Measurements from ENCODE around the gene WNT3A.

Gene WNT3A

DNA sequence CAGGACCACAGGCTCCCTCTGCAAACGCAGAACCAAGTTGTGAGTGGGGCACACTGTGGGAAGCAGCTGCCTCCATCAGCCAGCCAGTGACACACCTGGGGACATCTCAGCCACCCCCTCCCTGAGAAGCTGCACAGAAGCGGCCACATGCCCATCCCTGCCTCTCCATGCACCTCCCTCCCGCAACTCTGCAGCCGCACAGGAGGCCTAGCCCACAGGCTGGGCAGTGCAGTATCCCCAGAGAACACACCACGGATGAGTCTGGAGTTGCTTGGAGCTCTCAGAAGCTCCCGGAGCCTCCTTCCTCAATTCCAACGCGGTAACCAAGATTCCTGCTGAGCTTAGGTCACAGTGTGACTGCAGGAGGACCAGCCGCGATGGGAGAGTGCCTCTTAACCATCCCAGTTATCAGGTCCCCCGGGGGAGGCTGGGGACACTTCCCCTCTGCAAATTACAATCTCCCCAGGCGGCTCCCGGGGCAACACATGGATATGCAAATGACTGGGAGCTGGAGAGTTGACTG, 1.2 kb upstream of the WNT3A start:
- peak; percentile 29 for DNase-seq
- H3K27me3 Mint-ChIP-seq, result peaks cover 82% of the 10 kb centered on the region
- peaks cover 21% of the 10 kb centered on the region for H3K4me1 Mint-ChIP-seq (ENCODE audit: low read depth)
- H3K4me3 Mint-ChIP-seq, result no peak overlapping the region
- H3K36me3 Mint-ChIP-seq (ENCODE audit: low read depth), result no peaks in the 10 kb centered on the region
- no peak overlapping the region for H3K27ac Mint-ChIP-seq
- no peaks in the 10 kb centered on the region for H3K9me3 Mint-ChIP-seq

DNA sequence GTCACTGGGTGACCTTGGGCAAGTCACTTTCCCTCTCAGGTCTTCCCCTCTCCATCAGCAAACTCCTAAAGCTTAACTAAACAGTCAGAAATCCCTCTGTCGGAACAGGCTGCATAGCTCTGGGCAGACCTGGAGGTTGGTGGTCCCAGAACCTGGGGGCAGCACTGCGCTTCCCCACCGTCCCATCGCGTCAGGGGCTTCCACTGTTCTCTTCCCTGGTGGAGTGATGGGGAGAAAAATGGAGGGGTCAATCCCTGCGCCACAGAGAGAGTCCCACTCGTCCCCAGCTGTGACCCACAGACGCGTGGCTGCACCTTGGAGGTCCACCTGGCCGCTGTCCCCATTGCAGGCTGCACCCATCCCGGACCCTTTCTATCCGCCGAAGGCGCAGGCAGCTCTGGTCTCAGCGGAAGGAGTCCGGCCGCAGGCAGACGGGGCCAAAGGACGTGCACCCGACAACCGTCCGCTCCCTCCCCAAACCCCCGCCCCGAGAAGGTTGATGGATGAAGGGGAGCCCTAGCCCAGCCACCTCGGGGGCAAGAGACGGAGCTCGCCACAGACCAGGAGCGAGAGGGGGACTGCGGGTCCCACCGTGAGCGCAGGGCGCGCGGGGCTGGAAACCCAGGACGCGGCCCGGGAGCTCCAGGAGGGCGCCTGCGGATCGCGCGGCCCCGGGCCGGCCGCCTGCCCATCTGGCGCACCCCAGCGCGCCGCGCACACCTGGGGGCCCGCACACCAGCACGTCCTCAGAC, 588 bp upstream of the WNT3A start:
- H3K4me3 Mint-ChIP-seq, result no peak overlapping the region
- H3K36me3 Mint-ChIP-seq (ENCODE audit: low read depth), result no peaks in the 10 kb centered on the region
- H3K27ac Mint-ChIP-seq, result no peak overlapping the region
- H3K4me1 Mint-ChIP-seq (ENCODE audit: low read depth), result peaks cover 21% of the 10 kb centered on the region
- H3K27me3 Mint-ChIP-seq, result peaks cover 83% of the 10 kb centered on the region
- H3K9me3 Mint-ChIP-seq, result no peaks in the 10 kb centered on the region
- DNase-seq, result peak; percentile 28

DNA sequence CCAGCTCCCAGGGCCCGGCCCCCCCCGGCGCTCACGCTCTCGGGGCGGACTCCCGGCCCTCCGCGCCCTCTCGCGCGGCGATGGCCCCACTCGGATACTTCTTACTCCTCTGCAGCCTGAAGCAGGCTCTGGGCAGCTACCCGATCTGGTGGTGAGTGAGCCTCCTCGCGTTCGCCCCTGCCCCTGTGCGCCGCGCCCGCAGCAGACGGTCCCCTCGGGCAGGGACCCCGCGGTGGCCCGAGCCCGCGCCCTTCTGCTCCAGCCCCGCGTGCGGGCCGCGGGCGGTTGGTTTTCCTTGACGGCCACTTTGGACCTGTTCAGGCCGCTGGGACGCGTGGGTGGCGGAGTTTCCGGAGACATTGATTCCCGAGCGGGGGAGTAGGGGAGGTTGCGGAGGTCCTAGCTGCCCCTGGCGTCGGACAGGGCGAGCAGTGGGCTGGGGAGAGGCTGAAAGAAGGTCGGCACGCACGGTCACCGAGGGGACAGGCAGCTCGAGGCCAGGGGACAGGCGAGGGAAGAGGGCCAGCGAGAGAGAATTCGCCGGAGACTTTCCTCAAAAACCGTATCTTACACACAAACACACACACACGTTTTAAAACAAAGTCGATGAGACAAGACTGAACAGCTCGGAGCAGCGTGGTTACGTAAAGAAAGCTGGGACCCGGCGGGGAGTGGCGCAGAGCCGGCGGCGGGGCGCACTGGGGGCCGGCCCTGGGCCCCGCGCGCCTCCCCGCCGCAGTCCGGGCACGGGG, 427 bp downstream of the WNT3A start:
- H3K9me3 Mint-ChIP-seq, result no peaks in the 10 kb centered on the region

DNA sequence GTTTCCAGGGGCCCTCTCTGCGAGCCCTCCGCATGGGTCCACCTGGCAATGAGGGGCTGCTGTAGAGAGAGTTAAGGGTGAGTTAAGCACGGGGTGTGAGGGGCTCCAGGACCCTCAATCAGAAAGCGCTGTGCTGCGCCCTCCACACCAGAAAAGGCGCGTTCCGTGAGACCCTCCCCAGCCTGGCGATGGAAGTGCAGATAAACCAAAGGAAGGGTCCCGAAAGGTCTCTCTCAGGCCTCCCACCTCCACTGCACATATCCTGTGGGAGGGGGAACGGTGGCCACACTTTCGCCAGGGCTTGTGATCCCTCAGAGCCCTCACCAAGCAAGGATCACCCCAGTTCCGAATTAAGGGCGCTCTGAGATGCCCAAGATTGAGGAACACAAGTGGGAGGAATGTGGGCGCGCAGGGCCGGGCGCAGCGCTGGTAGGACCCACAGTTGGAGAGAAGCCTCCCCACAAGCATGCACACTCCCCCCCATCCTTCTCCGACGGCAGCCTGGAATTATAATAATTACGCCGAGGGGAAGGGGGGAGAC, 1.1 kb downstream of the WNT3A start:
- H3K36me3 Mint-ChIP-seq (ENCODE audit: low read depth), result no peaks in the 10 kb centered on the region
- no peaks in the 10 kb centered on the region for H3K9me3 Mint-ChIP-seq
- no peak overlapping the region for H3K27ac Mint-ChIP-seq
- peaks cover 21% of the 10 kb centered on the region for H3K4me1 Mint-ChIP-seq (ENCODE audit: low read depth)
- DNase-seq, result peak; percentile 28
- no peak overlapping the region for H3K4me3 Mint-ChIP-seq
- H3K27me3 Mint-ChIP-seq, result peaks cover 72% of the 10 kb centered on the region

More for the DNA sequence above, 427 bp downstream of the WNT3A start:
- Mint-ChIP-seq H3K27me3 (peaks cover 77% of the 10 kb centered on the region), H3K27ac (no peak overlapping the region), H3K36me3 (ENCODE audit: low read depth) (no peaks in the 10 kb centered on the region), H3K4me1 (ENCODE audit: low read depth) (peaks cover 21% of the 10 kb centered on the region), H3K4me3 (no peak overlapping the region)
- DNase-seq, result peak; percentile 31

DNA sequence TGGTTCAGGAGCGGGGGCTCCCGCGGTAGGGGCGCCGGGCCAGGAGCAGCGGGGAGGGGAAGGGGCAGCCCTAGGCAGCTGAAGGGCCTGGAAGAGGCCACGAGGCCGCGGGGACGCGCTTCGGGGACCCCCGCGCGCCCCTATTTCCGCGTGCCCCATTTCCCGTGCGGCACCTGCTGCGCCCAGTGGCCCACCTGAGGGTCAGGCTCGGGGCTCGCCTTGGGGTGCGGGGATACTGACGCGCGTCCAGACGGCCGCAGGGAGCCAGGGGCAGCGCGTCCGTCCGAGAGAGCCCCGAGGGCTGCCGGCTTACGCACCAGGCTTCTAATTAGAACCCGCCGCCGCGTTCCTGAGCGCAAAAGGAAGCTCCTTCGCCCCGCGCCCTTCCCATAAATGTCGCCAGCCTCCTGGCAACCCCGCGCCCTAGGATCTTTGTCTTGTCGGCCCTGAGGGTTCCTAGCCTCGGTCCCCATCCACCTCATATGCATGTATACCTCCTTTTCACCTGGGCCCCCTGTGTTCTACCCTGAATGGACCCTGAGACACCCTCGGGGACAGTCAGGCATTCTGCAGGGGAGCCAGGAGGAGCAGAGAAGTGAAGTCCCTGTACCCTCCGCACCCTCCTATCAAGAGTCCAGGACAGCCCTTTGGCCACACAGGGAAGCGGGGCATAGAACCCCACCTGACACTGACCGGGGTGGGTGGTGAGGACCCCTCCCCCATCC, 1.8 kb downstream of the WNT3A start:
- Mint-ChIP-seq H3K4me3 (peak overlapping the region; percentile 15), H3K27me3 (peaks cover 68% of the 10 kb centered on the region), H3K4me1 (ENCODE audit: low read depth) (peaks cover 21% of the 10 kb centered on the region), H3K36me3 (ENCODE audit: low read depth) (no peaks in the 10 kb centered on the region), H3K9me3 (no peaks in the 10 kb centered on the region), H3K27ac (no peak overlapping the region)
- DNase-seq, result peak; percentile 34

DNA sequence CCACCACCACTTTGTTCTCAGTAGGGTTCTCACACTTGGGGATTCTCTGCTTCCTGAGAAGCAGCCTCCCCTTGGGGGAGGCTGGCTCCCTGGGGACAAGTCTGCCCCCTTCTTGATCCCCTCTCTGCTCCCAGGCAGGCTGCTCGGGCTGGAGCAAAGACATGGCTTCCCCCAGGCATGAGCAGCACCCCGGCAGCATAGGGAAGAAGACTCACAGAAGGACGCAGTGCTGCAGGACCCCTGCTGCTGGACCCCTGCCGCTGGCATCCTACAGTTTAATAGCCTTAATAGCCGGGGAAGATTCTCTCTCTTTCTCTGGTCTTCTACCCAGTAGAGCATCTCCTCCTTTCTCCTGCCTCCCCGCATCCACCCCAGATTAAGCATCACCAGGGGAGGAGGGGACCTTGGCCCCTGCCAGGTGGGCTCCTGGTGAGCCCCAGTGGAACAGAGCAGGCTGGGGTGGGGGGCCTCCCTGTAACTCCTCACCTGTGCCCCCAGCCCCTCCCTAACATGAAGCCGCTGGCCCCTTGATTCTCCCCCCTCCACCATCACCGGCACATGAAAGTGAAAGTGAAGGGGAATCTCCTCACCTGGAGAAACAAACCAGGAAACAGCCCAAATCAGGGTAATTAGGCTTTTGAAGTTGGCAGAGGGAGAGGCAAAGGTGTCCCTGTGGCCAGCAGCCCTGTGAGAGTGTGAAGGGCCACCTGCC, 2.5 kb downstream of the WNT3A start:
- Mint-ChIP-seq H3K9me3 (no peaks in the 10 kb centered on the region), H3K27ac (no peak overlapping the region), H3K4me1 (ENCODE audit: low read depth) (peaks cover 21% of the 10 kb centered on the region), H3K4me3 (peak overlapping the region; percentile 25), H3K27me3 (peaks cover 61% of the 10 kb centered on the region), H3K36me3 (ENCODE audit: low read depth) (no peaks in the 10 kb centered on the region)
- DNase-seq, result peak; percentile 28

DNA sequence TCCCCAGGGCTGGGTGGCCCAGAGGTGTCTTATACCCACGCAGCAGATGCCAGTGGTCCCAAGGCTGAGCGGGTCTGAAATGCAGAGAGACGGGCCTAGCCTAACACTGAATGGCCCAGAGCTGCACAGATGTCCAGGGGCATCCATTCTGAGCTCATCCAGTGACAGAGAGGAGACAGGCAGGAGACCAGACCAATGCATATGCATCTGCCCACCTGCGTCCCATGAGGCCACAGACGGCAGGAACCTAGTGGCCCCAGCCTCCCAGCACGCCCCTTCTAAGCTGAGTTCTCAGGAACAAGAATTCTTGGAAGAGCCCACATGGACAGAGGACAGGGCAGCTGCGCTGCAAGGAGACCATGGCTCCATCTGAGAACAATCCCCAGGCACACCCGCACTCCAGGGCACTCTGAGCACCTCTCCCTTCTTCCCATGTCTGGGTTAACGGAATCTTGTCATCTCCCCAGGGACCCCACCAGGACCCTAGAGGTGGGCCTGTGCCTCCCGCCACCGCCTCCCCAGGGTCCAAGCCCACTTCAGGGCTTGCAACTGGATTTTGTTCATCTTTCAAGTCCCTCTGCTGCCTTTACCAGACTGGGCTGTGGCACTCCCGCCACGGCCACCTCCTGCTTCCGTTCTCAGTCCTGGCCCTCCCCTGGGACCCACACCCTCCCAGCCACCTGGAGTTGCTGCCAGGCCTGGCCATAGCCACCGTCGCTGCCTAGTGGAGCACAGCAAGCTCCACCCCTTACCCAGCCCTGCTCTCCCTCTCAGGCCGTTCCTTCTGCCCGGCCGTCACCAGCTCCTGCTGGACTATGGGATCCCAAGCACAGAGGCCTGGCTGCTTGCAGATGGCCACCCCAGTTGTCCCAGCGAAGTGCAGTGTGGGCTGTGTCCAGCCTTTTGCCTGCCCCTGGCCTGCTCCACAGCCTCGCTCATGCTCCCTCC, 3.3 kb downstream of the WNT3A start:
- Mint-ChIP-seq H3K36me3 (ENCODE audit: low read depth) (no peaks in the 10 kb centered on the region), H3K4me1 (ENCODE audit: low read depth) (peaks cover 19% of the 10 kb centered on the region), H3K9me3 (no peaks in the 10 kb centered on the region), H3K27me3 (peaks cover 52% of the 10 kb centered on the region), H3K4me3 (no peak overlapping the region), H3K27ac (no peak overlapping the region)
- peak; percentile 22 for DNase-seq

DNA sequence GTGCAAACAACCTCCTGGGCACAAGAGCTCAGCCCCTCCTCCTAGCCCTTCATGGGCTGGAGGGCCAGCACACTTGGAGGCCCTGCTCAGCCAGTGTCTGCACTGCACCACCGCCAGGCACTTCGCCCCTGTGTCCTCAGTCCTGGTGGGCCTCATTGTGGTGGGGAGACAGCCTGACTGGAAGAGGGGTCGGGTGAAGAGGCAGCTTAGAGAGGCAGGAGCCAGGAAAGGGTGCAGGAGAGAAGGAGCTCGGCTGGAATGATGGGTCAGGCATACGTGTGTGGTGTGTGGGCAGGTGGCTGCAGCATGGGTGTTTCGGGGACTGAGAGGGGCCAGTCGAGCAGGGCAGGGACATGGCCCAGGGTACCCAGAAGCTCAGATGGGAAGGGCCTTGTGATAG, 4.1 kb downstream of the WNT3A start:
- no peaks in the 10 kb centered on the region for H3K9me3 Mint-ChIP-seq
- DNase-seq, result peak; percentile 20
- no peak overlapping the region for H3K27ac Mint-ChIP-seq
- no peaks in the 10 kb centered on the region for H3K36me3 Mint-ChIP-seq (ENCODE audit: low read depth)
- no peak overlapping the region for H3K4me3 Mint-ChIP-seq
- peaks cover 44% of the 10 kb centered on the region for H3K27me3 Mint-ChIP-seq
- peaks cover 16% of the 10 kb centered on the region for H3K4me1 Mint-ChIP-seq (ENCODE audit: low read depth)

DNA sequence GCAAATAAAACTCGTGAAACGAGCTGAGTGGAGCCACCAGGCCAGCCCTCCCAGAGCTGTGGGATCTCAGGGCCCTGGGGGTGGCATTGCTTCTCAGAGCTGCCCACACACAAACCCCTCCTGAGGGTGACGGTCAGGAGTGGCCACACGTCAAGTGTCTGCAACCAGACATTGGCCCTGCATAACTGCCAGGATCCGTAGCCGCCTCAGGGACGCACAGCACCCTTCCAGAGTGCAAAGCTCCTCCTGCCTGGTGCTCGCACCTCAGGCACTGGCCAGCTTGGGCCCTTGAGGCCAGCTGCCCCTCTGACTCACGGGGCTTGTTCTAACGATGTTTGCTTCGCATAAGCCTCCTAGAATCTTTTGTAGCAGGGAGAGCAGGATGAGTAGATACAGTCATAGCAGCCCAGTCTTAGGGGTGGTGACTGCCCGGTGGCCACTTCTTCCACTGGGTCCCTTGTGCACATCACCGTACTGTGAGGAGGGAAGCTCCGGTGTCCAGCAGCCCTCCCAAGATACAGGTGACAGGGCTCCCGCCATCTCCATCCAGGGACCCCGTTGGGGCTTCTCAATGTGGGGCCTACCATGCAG, 5.0 kb downstream of the WNT3A start:
- Mint-ChIP-seq H3K27ac (no peak overlapping the region), H3K27me3 (peaks cover 39% of the 10 kb centered on the region), H3K36me3 (ENCODE audit: low read depth) (no peaks in the 10 kb centered on the region), H3K4me1 (ENCODE audit: low read depth) (peaks cover 16% of the 10 kb centered on the region), H3K9me3 (no peaks in the 10 kb centered on the region), H3K4me3 (no peak overlapping the region)
- peak; percentile 18 for DNase-seq

DNA sequence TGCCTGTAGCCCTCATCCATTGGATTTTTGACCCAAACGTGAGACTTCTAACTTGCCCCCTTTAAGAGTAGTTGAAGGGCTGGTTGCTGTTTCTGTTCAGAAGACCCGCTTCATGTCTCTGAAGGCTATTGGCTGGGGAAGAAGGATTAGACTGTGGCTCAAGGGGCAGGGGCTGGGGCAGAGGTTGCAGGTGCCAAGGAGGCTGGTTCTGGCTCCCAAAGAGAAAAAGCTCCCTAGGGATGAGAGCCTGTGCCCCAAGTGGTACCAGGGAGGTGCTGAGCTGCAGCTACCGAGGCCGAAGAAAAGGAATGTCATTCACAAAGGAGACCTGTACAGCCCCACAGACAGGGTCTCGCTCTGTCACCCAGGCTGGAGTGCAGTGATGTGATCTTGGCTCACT, 5.8 kb downstream of the WNT3A start:
- no peak overlapping the region for H3K4me3 Mint-ChIP-seq
- peaks cover 12% of the 10 kb centered on the region for H3K4me1 Mint-ChIP-seq (ENCODE audit: low read depth)
- peaks cover 34% of the 10 kb centered on the region for H3K27me3 Mint-ChIP-seq
- H3K27ac Mint-ChIP-seq, result no peak overlapping the region
- DNase-seq, result no peak
- no peaks in the 10 kb centered on the region for H3K36me3 Mint-ChIP-seq (ENCODE audit: low read depth)
- no peaks in the 10 kb centered on the region for H3K9me3 Mint-ChIP-seq

DNA sequence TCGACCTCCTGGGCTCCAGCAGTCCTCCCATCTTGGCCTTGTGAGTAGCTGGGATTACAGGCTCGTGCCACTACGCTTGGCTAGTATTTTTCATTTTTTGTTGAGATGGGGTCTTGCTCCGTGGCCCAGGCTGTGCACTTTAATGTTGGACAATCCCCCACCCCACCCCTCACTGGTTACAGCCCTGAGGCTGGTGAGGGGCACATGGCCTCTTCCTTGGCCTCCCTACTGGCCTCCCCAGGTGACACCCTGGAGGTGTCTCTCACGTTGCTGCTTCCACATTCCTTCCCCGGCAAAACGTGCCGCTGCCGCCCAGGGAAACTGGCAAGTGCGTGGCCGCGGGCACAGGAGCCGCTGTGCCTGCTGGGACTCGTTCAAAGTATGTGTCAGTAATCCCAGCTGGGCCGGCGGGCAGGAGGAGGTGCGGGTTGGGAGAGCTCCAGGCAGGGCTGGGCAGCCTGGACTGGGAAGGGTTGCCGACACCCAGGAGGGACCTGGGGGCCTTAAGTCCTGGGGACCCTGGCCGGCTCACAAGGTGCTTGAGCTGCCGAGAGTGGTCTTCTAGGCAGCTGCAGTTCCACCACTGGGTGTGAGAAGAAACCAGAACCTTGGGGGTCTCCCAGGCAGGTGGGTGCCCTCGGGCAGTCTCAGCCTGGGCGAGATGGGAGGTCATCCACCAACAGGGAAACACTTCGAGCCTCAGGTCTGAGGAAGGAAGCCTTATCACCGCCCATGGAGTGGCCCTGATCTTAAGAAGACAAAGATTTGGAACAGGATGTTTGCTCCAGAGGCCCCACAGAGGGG, 6.5 kb downstream of the WNT3A start:
- peak; percentile 19 for DNase-seq
- H3K36me3 Mint-ChIP-seq (ENCODE audit: low read depth), result no peaks in the 10 kb centered on the region
- H3K27me3 Mint-ChIP-seq, result peaks cover 28% of the 10 kb centered on the region
- H3K4me3 Mint-ChIP-seq, result no peak overlapping the region
- H3K27ac Mint-ChIP-seq, result no peak overlapping the region
- H3K4me1 Mint-ChIP-seq (ENCODE audit: low read depth), result peaks cover 10% of the 10 kb centered on the region
- H3K9me3 Mint-ChIP-seq, result no peaks in the 10 kb centered on the region
